ENCODE results near the gene DPEP2. TPM values are rescaled to one million over a fixed set of nuclear protein-coding genes. Genes with fewer than 3 reads are reported as not detected.

DPEP2 gene
- total RNA-seq, 2 donors from 2014 or later: 0.20 TPM; not detected in 1

DNA sequence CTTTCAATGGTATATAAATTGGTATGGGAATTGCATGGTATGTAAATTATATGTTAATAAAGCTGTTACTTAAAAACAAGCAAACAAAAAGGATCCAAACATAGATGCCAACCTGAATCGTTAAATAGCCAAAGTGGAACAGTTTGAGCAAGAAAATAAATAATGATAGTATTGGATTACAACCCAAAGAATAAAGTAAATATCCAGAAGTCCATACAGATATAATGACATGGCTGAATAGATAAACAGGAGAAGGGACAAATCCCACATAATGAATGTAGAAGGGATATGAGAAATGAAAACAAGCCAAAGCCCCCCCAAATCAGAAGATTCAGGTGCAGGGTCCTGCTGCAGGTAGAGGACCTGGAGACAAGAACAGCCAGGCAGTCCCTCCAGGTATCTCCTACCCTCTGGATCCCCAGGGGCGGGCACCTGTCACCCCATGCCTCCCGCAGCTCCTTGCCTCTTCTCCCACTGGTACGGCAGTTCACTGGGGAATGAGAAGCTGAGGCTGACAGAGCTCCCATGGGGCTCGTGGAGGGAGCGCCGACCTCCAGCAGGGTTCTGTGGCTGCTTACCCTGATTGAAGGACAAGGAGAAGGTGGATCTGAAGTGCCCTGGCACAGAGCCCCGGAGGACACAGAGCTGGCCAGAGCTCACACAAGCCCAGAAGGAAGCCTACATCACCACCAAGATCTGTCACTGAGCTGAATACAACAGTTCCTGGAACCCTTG is 45.5 kb downstream of the DPEP2 start:
- Histone ChIP-seq H3K9me3 (ENCODE audit: control insufficient read depth, low read length) (no peaks in the 10 kb centered on the region), H3K4me1 (ENCODE audit: control insufficient read depth, insufficient read depth, low read length) (no peaks in the 10 kb centered on the region), H3K36me3 (ENCODE audit: control insufficient read depth, insufficient read depth, low read length) (peaks cover 38% of the 10 kb centered on the region), H3K9ac (ENCODE audit: extremely low read depth, low read length, poor library complexity, severe bottlenecking) (no peak overlapping the region), H3K27ac (ENCODE audit: low read depth, low read length) (no peak overlapping the region), H3K4me3 (ENCODE audit: low read length) (no peak overlapping the region), H3K27me3 (ENCODE audit: control insufficient read depth, insufficient read depth, low read length, poor library complexity, severe bottlenecking) (no peaks in the 10 kb centered on the region)
- no peak for DNase-seq
- Mint-ChIP-seq H3K4me1 (no peaks in the 10 kb centered on the region), H3K4me3 (no peak overlapping the region), H3K36me3 (ENCODE audit: low read depth) (peaks cover 41% of the 10 kb centered on the region), H3K27ac (peak overlapping the region; percentile 21), H3K9me3 (no peaks in the 10 kb centered on the region), H3K27me3 (ENCODE audit: insufficient read depth) (no peaks in the 10 kb centered on the region)
- 96 to 97% methylated on average over 5 to 7 of the region's 8 CpGs for WGBS, 2 experiments (ENCODE audit: insufficient coverage in 1 of 2, insufficient read length in 1 of 2)
- TF ChIP-seq, protein P1, sequence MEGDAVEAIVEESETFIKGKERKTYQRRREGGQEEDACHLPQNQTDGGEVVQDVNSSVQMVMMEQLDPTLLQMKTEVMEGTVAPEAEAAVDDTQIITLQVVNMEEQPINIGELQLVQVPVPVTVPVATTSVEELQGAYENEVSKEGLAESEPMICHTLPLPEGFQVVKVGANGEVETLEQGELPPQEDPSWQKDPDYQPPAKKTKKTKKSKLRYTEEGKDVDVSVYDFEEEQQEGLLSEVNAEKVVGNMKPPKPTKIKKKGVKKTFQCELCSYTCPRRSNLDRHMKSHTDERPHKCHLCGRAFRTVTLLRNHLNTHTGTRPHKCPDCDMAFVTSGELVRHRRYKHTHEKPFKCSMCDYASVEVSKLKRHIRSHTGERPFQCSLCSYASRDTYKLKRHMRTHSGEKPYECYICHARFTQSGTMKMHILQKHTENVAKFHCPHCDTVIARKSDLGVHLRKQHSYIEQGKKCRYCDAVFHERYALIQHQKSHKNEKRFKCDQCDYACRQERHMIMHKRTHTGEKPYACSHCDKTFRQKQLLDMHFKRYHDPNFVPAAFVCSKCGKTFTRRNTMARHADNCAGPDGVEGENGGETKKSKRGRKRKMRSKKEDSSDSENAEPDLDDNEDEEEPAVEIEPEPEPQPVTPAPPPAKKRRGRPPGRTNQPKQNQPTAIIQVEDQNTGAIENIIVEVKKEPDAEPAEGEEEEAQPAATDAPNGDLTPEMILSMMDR (conservative IDR thresholded peaks at IDR 0.05): no peak

DNA sequence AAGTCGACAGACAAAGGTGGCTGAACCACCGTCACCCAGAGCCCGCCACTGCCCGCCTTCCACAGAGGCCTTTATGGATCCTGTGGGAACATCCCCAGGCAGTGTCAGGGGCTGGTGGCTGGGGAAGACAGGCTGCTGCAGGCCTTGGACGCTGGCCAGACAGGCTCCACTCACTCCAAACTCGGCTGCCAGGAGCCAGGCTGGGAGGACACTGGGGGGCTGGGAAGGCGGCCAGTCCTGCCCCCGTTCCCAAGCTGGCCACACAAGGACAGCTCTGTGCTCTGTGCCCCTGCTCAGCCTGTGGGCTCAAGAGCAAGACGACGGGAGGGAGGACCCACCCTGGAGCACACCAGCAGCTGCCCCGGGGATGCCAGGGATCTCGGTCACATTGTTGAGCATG is 47.8 kb downstream of the DPEP2 start:
- Mint-ChIP-seq H3K4me1 (no peaks in the 10 kb centered on the region), H3K36me3 (ENCODE audit: low read depth) (peaks cover 30% of the 10 kb centered on the region), H3K27ac (no peak overlapping the region), H3K9me3 (no peaks in the 10 kb centered on the region), H3K27me3 (ENCODE audit: insufficient read depth) (no peaks in the 10 kb centered on the region), H3K4me3 (no peak overlapping the region)
- Histone ChIP-seq H3K4me1 (ENCODE audit: control insufficient read depth, insufficient read depth, low read length) (no peaks in the 10 kb centered on the region), H3K4me3 (ENCODE audit: low read length) (no peak overlapping the region), H3K36me3 (ENCODE audit: control insufficient read depth, insufficient read depth, low read length) (peaks cover 35% of the 10 kb centered on the region), H3K27ac (ENCODE audit: low read depth, low read length) (no peak overlapping the region), H3K27me3 (ENCODE audit: control insufficient read depth, insufficient read depth, low read length, poor library complexity, severe bottlenecking) (no peaks in the 10 kb centered on the region), H3K9me3 (ENCODE audit: control insufficient read depth, low read length) (no peaks in the 10 kb centered on the region), H3K9ac (ENCODE audit: extremely low read depth, low read length, poor library complexity, severe bottlenecking) (no peak overlapping the region)
- TF ChIP-seq, protein P1 (conservative IDR thresholded peaks at IDR 0.05): no peak
- WGBS, 2 experiments (ENCODE audit: insufficient coverage in 1 of 2, insufficient read length in 1 of 2): 94 to 98% methylated on average over 8 to 12 of the region's 12 CpGs
- no peak for DNase-seq

DNA sequence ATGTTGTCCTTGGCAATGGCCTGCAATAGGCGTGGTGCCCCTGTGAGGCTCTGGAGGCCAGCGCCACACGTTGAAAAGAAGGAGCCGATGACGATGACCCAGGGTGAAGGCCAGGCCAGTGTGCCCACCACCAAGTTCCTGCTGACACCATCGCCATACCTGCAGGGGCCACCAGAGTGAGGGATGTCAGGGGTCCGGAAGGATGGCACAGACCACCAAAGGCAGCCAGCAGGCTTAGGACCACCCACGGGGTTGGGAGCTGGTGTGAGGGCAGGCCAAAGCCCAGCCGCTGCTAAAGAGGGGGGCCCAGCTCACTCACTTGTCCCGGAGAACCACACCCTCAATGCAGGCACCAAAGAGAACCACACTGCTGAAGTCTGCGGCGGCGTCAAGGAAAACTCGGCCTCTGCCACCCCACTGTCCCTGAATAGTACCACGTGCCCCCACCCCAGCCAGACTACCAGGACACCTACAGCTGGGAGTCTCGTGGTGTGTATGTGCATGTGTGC is 48.9 kb downstream of the DPEP2 start:
- Mint-ChIP-seq H3K9me3 (no peaks in the 10 kb centered on the region), H3K4me1 (no peaks in the 10 kb centered on the region), H3K27me3 (ENCODE audit: insufficient read depth) (no peaks in the 10 kb centered on the region), H3K36me3 (ENCODE audit: low read depth) (peaks cover 40% of the 10 kb centered on the region), H3K4me3 (no peak overlapping the region), H3K27ac (no peak overlapping the region)
- DNase-seq: no peak
- peaks cover 40% of the 10 kb centered on the region for H3K36me3 ChIP-seq (ENCODE audit: control insufficient read depth, insufficient read depth, low read length)
- H3K9ac ChIP-seq (ENCODE audit: extremely low read depth, low read length, poor library complexity, severe bottlenecking): no peak overlapping the region
- H3K27me3 ChIP-seq (ENCODE audit: control insufficient read depth, insufficient read depth, low read length, poor library complexity, severe bottlenecking): no peaks in the 10 kb centered on the region
- no peak overlapping the region for H3K4me3 ChIP-seq (ENCODE audit: low read length)
- no peak overlapping the region for H3K27ac ChIP-seq (ENCODE audit: low read depth, low read length)
- no peaks in the 10 kb centered on the region for H3K4me1 ChIP-seq (ENCODE audit: control insufficient read depth, insufficient read depth, low read length)
- H3K9me3 ChIP-seq (ENCODE audit: control insufficient read depth, low read length): no peaks in the 10 kb centered on the region
- 95 to 96% methylated on average over 12 to 15 of the region's 16 CpGs for WGBS, 2 experiments (ENCODE audit: insufficient coverage in 1 of 2, insufficient read length in 1 of 2)
- TF ChIP-seq, protein P1 (conservative IDR thresholded peaks at IDR 0.05): no peak
